ENCODE measurements around the gene ITPRID2. TPM values are rescaled to one million over a fixed set of nuclear protein-coding genes. Genes with fewer than 3 reads are reported as not detected.
A peak's percentile ranks its signal among the peaks of the same experiment; 100 is the strongest.

The ITPRID2 gene
- total and polyA plus RNA-seq, 2 of the 4 experiments (the other 2 are of a cell fraction) = 74.1 to 187 TPM

- DNase-seq (no peak), ATAC-seq (ENCODE audit: low read depth) (no peak)
- Histone ChIP-seq H3K9me1 (ENCODE audit: insufficient read depth, low read length) (peaks cover 3% of the 10 kb centered on the region; the same call in 1 of the 2 replicates), H2AFZ (replicated peaks; ENCODE audit: low read length, poor library complexity) (no peak overlapping the region), H3K4me1 (ENCODE audit: control insufficient read depth, insufficient read depth, low read length) (peaks cover 1% of the 10 kb centered on the region; the same call in 1 of the 2 replicates), H2BK5ac (ENCODE audit: low read depth, low read length, poor library complexity, severe bottlenecking) (no peak overlapping the region), H4K8ac (ENCODE audit: low read depth in 2 of 2, low read length in 2 of 2) (no peak overlapping the region), H3K4ac (ENCODE audit: low read depth, low read length) (no peak overlapping the region), H3K36me3 (ENCODE audit: control insufficient read depth, insufficient read depth, low read length) (no peaks in the 10 kb centered on the region), H3K27ac (ENCODE audit: insufficient read depth, low read length) (no peak overlapping the region), H2BK120ac (ENCODE audit: low read depth, low read length) (no peak overlapping the region), H4K91ac (ENCODE audit: insufficient read depth, low read depth, low read length) (no peak overlapping the region), H3K79me1 (ENCODE audit: low read depth in 1 of 2, low read length in 2 of 2) (no peaks in the 10 kb centered on the region), H3K18ac (ENCODE audit: low read depth, low read length) (peak overlapping the region; percentile 62; the same call in 1 of the 2 replicates), H3K4me3 (ENCODE audit: insufficient read depth, low read depth, low read length) (no peak overlapping the region), H3K9ac (ENCODE audit: low read depth, low read length) (no peak overlapping the region), H3K56ac (ENCODE audit: extremely low read depth, insufficient read depth, low read length) (no peak overlapping the region), H4K5ac (ENCODE audit: low read depth, low read length) (no peak overlapping the region), H3K4me2 (ENCODE audit: low read depth, low read length) (no peak overlapping the region), H3K14ac (replicated peaks; ENCODE audit: low read depth, low read length) (no peak overlapping the region), H3K9me3 (ENCODE audit: control insufficient read depth, insufficient read depth, low read length) (no peaks in the 10 kb centered on the region), H3K27me3 (ENCODE audit: control insufficient read depth, insufficient read depth, low read length) (no peaks in the 10 kb centered on the region), H3K23ac (ENCODE audit: low read depth, low read length) (no peak overlapping the region), H2BK15ac (ENCODE audit: low read depth, low read length) (no peak overlapping the region), H2BK20ac (ENCODE audit: low read depth, low read length) (no peak overlapping the region), H2AK9ac (replicated peaks; ENCODE audit: low read depth, low read length, poor library complexity) (no peak overlapping the region), H2AK5ac (ENCODE audit: low read depth, low read length) (no peak overlapping the region), H4K20me1 (ENCODE audit: insufficient read depth, low read length) (no peaks in the 10 kb centered on the region)
- BruUV-seq (replicated peaks) = no TSS peak
- dilution Hi-C loops (cut with HindIII; ENCODE audit: low sequenced_read_pairs, unreplicated experiment) = no loop called here
- intact Hi-C loops (cut with micrococcal nuclease) = no loop called here
- CTCF ChIA-PET = no interaction called here
- POLR2A ChIA-PET (ENCODE audit: unreplicated experiment) = no interaction called here
- no peak for TF ChIP-seq ELK1 (IDR thresholded peaks at IDR 0.05; ENCODE audit: borderline replicate concordance, low read depth, low read length)
- TF ChIP-seq MXI1 (IDR thresholded peaks at IDR 0.05; ENCODE audit: borderline replicate concordance, low read depth, low read length) = no peak
- TF ChIP-seq SMC3 (IDR thresholded peaks at IDR 0.05; ENCODE audit: low read depth, low read length) = no peak
- no peak for TF ChIP-seq CTCF (conservative IDR thresholded peaks at IDR 0.05; ENCODE audit: low read depth, low read length)
- TF ChIP-seq RCOR1 (IDR thresholded peaks at IDR 0.05; ENCODE audit: insufficient replicate concordance, low read length) = no peak
- no peak for TF ChIP-seq RFX5 (IDR thresholded peaks at IDR 0.05; ENCODE audit: low read depth, low read length)
- no peak for TF ChIP-seq MAZ (IDR thresholded peaks at IDR 0.05; ENCODE audit: borderline replicate concordance, low read depth, low read length)
- in situ Hi-C loops (cut with MboI; ENCODE audit: low sequenced_read_pairs) = no loop called here
- no CpG with 5 or more reads among the region's 1 CpG for WGBS, 2 experiments (ENCODE audit: extremely low coverage in 2 of 2, insufficient read length in 1 of 2)
Measured at GRCh38 chr2:181946444-181947127, 55.1 kb downstream of the ITPRID2 start.

Measured in IMR-90 (cell line).